OCI-LY1 (cell line): ENCODE results near the gene QPRT.
A peak's percentile ranks its signal among the peaks of the same experiment; 100 is the strongest.
"Not testable (repeated sequence)": the region's sequence is repeated elsewhere in the genome, so short reads cannot be mapped to it uniquely, and the experiment has no call there.

Experiments
- H2AFZ ChIP-seq: fragments of 200-600 bp; sonication (generic), shearing (Covaris generic); 2 replicates; pipeline ENCODE4 v1.6.0; 2014; ENCODE audit warnings: antibody characterized with exemption, mild to moderate bottlenecking, low read length
- H3F3A ChIP-seq: fragments of 200-600 bp; sonication (generic), shearing (Covaris generic); 2 replicates; pipeline ENCODE4 v1.6.0; 2014; ENCODE audit warnings: mild to moderate bottlenecking, antibody characterized with exemption, low read length, moderate library complexity; ENCODE audit not compliant: insufficient read depth
- H3K27ac ChIP-seq: fragments of 200-600 bp; sonication (generic); 2 replicates; pipeline ENCODE4 v1.5.1; 2014; ENCODE audit warnings: low read length, mixed run types, mild to moderate bottlenecking, low read depth; ENCODE audit not compliant: poor library complexity, severe bottlenecking
- H3K27me3 ChIP-seq: fragments of 200-600 bp; sonication (generic); 2 replicates; pipeline ENCODE4 v1.6.0; 2014; ENCODE audit warnings: antibody characterized with exemption, mild to moderate bottlenecking, low read length, moderate library complexity; ENCODE audit not compliant: insufficient read depth
- H3K36me3 ChIP-seq: fragments of 200-600 bp; sonication (generic); 2 replicates; pipeline ENCODE4 v1.6.1; 2014; ENCODE audit warnings: mild to moderate bottlenecking, antibody characterized with exemption, low read length, moderate library complexity, mixed read lengths; ENCODE audit not compliant: insufficient read depth
- H3K4me1 ChIP-seq: fragments of 200-600 bp; sonication (generic); 2 replicates; pipeline ENCODE4 v1.5.1; 2014; ENCODE audit warnings: mild to moderate bottlenecking, low read length, moderate library complexity; ENCODE audit not compliant: insufficient read depth, severe bottlenecking
- H3K4me2 ChIP-seq: fragments of 200-600 bp; sonication (generic), shearing (Covaris generic); 2 replicates; pipeline ENCODE4 v1.6.1; 2014; ENCODE audit warnings: low read length
- H3K4me3 ChIP-seq: fragments of 200-600 bp; sonication (generic); 2 replicates; pipeline ENCODE4 v1.5.1; 2014; ENCODE audit warnings: low read length, low read depth, mild to moderate bottlenecking, mixed read lengths; ENCODE audit not compliant: poor library complexity, severe bottlenecking
- H3K79me2 ChIP-seq: fragments of 200-600 bp; shearing (Covaris generic); 2 replicates; pipeline ENCODE4 v1.6.1; 2016; ENCODE audit warnings: mixed run types, low read length, mixed read lengths; ENCODE audit not compliant: insufficient read depth
- H3K9ac ChIP-seq: fragments of 200-600 bp; sonication (generic), shearing (Covaris generic); 2 replicates; pipeline ENCODE4 v1.6.1; 2014; ENCODE audit warnings: mild to moderate bottlenecking, low read length, mixed read lengths
- H3K9me2 ChIP-seq: fragments of 200-600 bp; sonication (generic), shearing (Covaris generic); 2 replicates; pipeline ENCODE4 v1.6.1; 2014; ENCODE audit warnings: low read depth, mild to moderate bottlenecking, low read length, mixed read lengths
- H3K9me3 ChIP-seq: fragments of 200-600 bp; shearing (Covaris generic); 2 replicates; pipeline ENCODE4 v1.6.1; 2014; ENCODE audit warnings: low read length, mixed read lengths
- H4K20me1 ChIP-seq: fragments of 200-600 bp; sonication (generic), shearing (Covaris generic); 2 replicates; pipeline ENCODE4 v1.6.0; 2016; ENCODE audit warnings: mild to moderate bottlenecking, low read length; ENCODE audit not compliant: insufficient read depth
- CTCF ChIP-seq: fragments of 200-600 bp; sonication (generic), shearing (Covaris generic); IDR thresholded peaks from 2 replicates; pipeline ENCODE4 v1.5.1; 2017; ENCODE audit warnings: mild to moderate bottlenecking, antibody characterized with exemption, low read length, moderate library complexity, mixed read lengths
- EZH2 ChIP-seq: fragments of 200-600 bp; sonication (generic), shearing (Covaris generic); IDR thresholded peaks from 2 replicates; pipeline ENCODE4 v1.8.0; 2017; ENCODE audit warnings: borderline replicate concordance, mixed run types, mild to moderate bottlenecking, antibody characterized with exemption, low read length, moderate library complexity, mixed read lengths

The QPRT gene

GRCh38 chr16:29694384-29695195 lies 15.6 kb downstream of the QPRT start:
- no peaks in the 10 kb centered on the region for H3K27me3 ChIP-seq
- peaks cover 24% of the 10 kb centered on the region for H3K4me1 ChIP-seq
- H3K9ac ChIP-seq = no peak overlapping the region
- H3K79me2 ChIP-seq = no peaks in the 10 kb centered on the region
- H3K36me3 ChIP-seq = peaks cover 30% of the 10 kb centered on the region
- no peak overlapping the region for H2AFZ ChIP-seq
- H3F3A ChIP-seq = no peaks in the 10 kb centered on the region
- H3K4me3 ChIP-seq = no peak overlapping the region
- no peak overlapping the region for H3K4me2 ChIP-seq
- H4K20me1 ChIP-seq = no peaks in the 10 kb centered on the region
- no peaks in the 10 kb centered on the region for H3K9me2 ChIP-seq
- peaks cover 3% of the 10 kb centered on the region; the same call in 1 of the 2 replicates for H3K9me3 ChIP-seq
- no peak for TF ChIP-seq CTCF
- no peak for TF ChIP-seq EZH2
- peak overlapping the region; percentile 41 for H3K27ac ChIP-seq

- not testable (repeated sequence) for H3K27me3 ChIP-seq, H3K9ac ChIP-seq, H3K79me2 ChIP-seq, H3F3A ChIP-seq, H3K4me3 ChIP-seq, H3K9me3 ChIP-seq, H4K20me1 ChIP-seq, H3K9me2 ChIP-seq, H2AFZ ChIP-seq, H3K27ac ChIP-seq, H3K4me2 ChIP-seq
- Histone ChIP-seq H3K4me1 (peaks cover 23% of the 10 kb centered on the region), H3K36me3 (peaks cover 22% of the 10 kb centered on the region)
Observed at GRCh38 chr16:29695675-29696074, 16.7 kb downstream of the QPRT start.

- no peaks in the 10 kb centered on the region for H3K27me3 ChIP-seq
- peaks cover 22% of the 10 kb centered on the region for H3K36me3 ChIP-seq
- no peaks in the 10 kb centered on the region for H3K79me2 ChIP-seq
- H2AFZ ChIP-seq = no peak overlapping the region
- TF ChIP-seq EZH2 = no peak
- no peak overlapping the region for H3K27ac ChIP-seq
- H3F3A ChIP-seq = no peaks in the 10 kb centered on the region
- peaks cover 26% of the 10 kb centered on the region for H3K4me1 ChIP-seq
- H3K4me3 ChIP-seq = no peak overlapping the region
- H3K4me2 ChIP-seq = no peak overlapping the region
- no peaks in the 10 kb centered on the region for H4K20me1 ChIP-seq
- H3K9ac ChIP-seq = no peak overlapping the region
- no peaks in the 10 kb centered on the region for H3K9me2 ChIP-seq
- H3K9me3 ChIP-seq = peaks cover 3% of the 10 kb centered on the region; the same call in 1 of the 2 replicates
Observed at GRCh38 chr16:29696881-29697331, 17.9 kb downstream of the QPRT start.

GRCh38 chr16:29697391-29697790 lies 18.4 kb downstream of the QPRT start:
- no peak overlapping the region for H2AFZ ChIP-seq
- H3K9me2 ChIP-seq = no peaks in the 10 kb centered on the region
- no peaks in the 10 kb centered on the region for H3K27me3 ChIP-seq
- H3K4me2 ChIP-seq = no peak overlapping the region
- no peaks in the 10 kb centered on the region for H3K79me2 ChIP-seq
- TF ChIP-seq EZH2 (no peak), CTCF (no peak)
- peaks cover 3% of the 10 kb centered on the region; the same call in 1 of the 2 replicates for H3K9me3 ChIP-seq
- H3K9ac ChIP-seq = no peak overlapping the region
- H3F3A ChIP-seq = no peaks in the 10 kb centered on the region
- H3K27ac ChIP-seq = no peak overlapping the region
- no peak overlapping the region for H3K4me3 ChIP-seq
- peaks cover 31% of the 10 kb centered on the region for H3K4me1 ChIP-seq
- H3K36me3 ChIP-seq = peaks cover 22% of the 10 kb centered on the region
- no peaks in the 10 kb centered on the region for H4K20me1 ChIP-seq
